Retinal pigment epithelial cell (primary cell): ENCODE measurements around the gene EDRF1.

Experiments used
- DNase-seq: peaks from one replicate; pipeline ENCODE4 v3.0.0-alpha.2; 2010; ENCODE audit warnings: low read depth
- H3K4me3 ChIP-seq: 2 replicates; pipeline ENCODE4 v1.5.1; 2011; ENCODE audit warnings: mild to moderate bottlenecking, low read length, control low read depth, moderate library complexity
- CTCF ChIP-seq: conservative IDR thresholded peaks from 2 replicates; pipeline ENCODE4 v1.5.1; 2011; ENCODE audit warnings: low read depth, low read length, control low read depth, inconsistent platforms

The EDRF1 gene

GRCh38 chr10:125774581-125775191 lies 55.2 kb downstream of the EDRF1 start:
- no peak for DNase-seq
- H3K4me3 ChIP-seq, result no peak overlapping the region
- no peak for TF ChIP-seq CTCF

- DNase-seq, result no peak
- TF ChIP-seq CTCF, result no peak
- no peak within 1 kb of the TSS for H3K4me3 ChIP-seq
Measured at GRCh38 chr10:125775491-125776106, 56.1 kb downstream of the EDRF1 start, which contains the start of gene MMP21. Gene MMP21, minus strand, starts transcription at chr10:125775821. Its CDS starts 0 bp downstream, at chr10:125775821.

GRCh38 chr10:125777806-125778205 lies 58.3 kb downstream of the EDRF1 start:
- TF ChIP-seq CTCF, result no peak
- no peak for DNase-seq
- no peak overlapping the region for H3K4me3 ChIP-seq

- no peak for TF ChIP-seq CTCF
- no peak for DNase-seq
- H3K4me3 ChIP-seq, result no peak overlapping the region
Measured at GRCh38 chr10:125778556-125778955, 59.0 kb downstream of the EDRF1 start.

- TF ChIP-seq CTCF, result no peak
- DNase-seq, result no peak
- no peak overlapping the region for H3K4me3 ChIP-seq
Measured at GRCh38 chr10:125779403-125780327, 60.2 kb downstream of the EDRF1 start.

- TF ChIP-seq CTCF, result no peak
- no peak overlapping the region for H3K4me3 ChIP-seq
- DNase-seq, result no peak
Measured at GRCh38 chr10:125781374-125781773, 61.9 kb downstream of the EDRF1 start.

- no peak for TF ChIP-seq CTCF
- H3K4me3 ChIP-seq, result no peak overlapping the region
- no peak for DNase-seq
Measured at GRCh38 chr10:125782054-125782453, 62.5 kb downstream of the EDRF1 start.
